Measurements from ENCODE around the gene SSPN.

Gene SSPN

DNA sequence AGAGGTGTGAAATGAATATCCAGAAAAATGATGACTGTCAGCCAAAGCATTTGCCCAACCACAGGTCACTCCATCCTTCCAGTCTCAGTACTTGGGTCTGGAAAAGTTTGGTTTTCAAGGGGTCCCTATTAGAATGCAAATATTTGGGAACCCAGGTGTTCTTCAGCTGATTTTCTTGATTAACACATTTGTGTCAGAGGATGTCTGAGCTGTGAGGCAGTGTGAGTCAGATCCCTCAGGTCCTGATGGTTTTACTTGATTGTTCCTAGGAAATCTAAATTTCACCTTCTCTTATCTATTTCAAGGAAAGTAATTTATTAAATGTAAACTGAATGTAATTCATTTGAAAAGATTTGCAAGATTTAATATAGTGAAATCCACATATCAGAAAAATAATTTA is 71.5 kb downstream of the SSPN start:
- DNase-seq (ENCODE audit: low spot score) = no peak

DNA sequence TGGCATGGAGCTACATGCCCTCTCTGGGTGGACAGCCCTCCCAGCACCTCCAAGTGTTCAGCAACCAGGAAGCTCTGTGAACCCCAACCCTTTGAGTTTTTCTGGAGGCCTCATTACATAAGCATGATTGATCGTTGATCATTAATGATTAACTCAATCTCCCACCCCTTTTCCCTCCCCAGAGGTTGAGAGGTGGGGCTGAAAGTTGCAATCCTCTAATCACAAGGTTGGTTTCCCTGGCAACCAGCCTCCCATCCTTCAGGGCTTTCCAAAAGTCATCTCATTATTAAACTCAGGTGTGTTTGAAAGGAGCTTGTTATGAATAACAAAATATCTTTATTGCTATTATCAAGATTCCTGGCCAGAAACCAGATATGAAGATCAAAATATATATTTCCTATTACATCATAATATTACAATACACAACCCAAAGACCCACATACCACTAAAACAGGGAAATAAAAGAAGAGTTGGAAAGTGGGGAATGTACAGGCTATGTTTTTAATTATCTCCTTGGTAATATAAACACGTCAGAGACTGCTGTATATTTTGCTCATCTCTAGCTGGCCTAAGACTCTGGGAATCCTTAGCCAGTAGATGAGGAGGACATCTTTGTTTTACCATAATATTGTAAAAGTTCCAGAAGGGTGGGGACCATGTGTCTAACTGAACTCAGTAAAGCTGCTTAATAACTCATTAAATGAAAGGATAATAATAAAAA is 73.6 kb downstream of the SSPN start:
- DNase-seq (ENCODE audit: low spot score) = no peak

DNA sequence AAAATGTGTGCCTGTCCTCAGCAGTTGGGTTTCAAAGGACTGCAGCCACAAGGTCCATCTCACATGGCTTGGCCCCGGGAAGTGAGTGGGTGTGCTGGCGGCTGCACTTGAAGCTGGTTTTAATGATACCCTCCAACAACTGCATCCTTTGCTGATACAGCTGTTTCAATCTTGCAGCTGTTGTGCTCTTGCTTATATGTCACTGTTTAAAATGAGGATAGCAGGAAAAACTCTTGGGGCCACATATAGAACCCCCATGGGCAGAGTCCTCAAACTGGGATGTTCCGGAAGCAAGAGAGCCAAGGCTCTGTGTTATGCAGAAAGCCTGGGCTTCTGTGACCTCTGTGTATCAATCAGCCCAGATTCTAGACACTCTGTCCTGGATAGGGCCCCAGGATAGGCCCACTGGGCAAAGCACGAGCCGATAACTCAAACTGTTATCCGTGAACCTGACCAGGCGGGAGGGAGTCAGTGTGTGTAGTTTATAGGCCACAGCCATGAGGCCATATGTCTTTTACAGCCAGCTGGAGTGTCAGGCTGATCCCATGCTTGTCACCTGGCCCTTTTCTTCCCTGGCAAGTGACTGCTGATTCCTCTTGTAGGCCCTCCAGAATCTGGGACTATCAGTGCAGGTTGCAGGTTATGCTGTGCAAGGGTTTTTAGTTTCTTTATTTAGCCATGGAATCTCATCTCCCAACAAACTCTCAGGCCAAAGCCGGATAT is 74.3 kb downstream of the SSPN start:
- no peak for DNase-seq (ENCODE audit: low spot score)

DNA sequence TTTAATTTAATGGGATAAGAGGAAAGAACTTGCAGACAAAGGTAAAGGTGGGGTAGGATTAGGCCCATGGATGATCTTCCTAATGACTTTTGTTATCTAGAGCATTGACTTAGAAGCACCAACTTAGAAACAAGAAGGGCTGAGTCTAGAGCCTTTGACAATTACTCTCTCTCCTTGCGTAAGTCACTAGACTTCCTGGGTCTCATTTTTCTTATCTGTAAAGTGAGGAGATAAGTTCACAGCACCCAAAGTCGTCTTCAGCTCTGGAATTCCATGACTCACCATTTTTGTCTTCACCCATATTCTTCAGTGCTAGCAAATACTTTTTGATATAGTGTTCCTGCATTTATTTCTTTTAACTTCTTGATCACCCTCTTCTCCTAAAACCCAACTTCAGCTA is 75.7 kb downstream of the SSPN start:
- DNase-seq (ENCODE audit: low spot score) = no peak

DNA sequence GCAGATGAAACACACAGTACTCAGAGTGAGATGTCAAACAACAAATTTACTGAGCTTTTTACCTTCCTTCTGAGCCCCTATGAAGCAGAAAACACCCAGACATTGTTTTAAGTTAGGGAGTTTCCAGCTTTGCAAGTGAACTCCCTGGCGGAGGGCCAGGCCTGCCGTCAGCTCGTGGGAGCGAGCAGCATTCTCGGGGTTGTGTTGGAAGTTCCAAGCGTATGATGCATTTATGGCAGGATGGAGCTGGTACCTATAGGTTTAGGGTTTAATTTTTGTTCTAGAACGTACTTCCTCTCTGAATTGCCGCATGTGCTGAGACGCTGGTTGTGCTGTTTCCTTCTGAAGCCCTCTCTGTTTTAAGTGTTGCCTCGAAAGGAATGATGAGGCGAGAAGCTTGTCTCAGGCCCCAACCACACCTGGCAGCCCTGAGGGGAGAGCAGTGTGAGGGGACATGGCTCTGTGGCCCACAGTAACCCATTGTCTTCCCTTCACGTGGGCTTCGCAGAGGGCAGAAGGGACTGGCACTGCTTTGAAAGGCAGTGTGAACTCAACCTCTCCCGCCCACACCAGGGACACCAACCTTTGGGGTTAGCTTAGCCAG is 76.6 kb downstream of the SSPN start:
- no peak for DNase-seq (ENCODE audit: low spot score)

DNA sequence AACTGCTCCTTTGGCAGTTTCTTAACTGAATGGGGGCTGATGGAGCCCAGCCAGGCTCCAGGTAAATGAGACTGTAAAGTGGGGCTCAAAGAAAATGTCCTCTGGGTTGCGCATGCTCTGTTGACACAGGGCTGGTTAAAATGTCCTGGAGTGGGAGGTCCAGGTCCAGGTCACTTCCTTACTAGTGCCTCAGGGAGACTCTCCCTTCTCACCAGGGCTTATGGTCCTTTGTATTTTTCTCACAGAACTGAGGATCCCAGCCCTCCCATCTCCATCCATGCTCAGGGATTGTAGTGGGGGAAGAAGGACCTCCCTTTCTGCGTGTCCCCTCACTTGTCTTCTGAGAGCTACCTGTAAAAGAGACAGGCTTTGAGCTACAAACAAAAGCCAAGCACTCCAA is 77.5 kb downstream of the SSPN start:
- DNase-seq (ENCODE audit: low spot score) = no peak

DNA sequence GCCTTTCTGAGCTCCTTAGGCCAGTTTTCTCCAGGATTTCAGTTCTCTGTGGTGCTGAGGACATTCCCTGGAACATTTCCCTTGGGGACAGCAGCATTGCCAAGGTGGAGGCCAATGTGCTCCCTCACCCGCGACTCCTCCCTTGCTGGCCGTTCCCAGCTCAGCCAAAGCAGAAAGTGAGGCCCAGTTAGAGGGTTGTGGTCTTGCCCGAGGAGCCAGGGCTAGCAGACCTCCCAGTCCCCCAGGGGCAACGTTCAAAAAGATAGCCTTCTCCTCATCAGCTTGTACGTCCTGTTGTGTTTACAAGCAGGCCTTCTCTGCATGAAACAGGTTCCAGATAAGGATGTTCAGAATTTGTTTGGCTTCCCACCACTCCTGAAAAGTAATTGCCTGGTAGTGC is 78.4 kb downstream of the SSPN start:
- DNase-seq (ENCODE audit: low spot score) = no peak

DNA sequence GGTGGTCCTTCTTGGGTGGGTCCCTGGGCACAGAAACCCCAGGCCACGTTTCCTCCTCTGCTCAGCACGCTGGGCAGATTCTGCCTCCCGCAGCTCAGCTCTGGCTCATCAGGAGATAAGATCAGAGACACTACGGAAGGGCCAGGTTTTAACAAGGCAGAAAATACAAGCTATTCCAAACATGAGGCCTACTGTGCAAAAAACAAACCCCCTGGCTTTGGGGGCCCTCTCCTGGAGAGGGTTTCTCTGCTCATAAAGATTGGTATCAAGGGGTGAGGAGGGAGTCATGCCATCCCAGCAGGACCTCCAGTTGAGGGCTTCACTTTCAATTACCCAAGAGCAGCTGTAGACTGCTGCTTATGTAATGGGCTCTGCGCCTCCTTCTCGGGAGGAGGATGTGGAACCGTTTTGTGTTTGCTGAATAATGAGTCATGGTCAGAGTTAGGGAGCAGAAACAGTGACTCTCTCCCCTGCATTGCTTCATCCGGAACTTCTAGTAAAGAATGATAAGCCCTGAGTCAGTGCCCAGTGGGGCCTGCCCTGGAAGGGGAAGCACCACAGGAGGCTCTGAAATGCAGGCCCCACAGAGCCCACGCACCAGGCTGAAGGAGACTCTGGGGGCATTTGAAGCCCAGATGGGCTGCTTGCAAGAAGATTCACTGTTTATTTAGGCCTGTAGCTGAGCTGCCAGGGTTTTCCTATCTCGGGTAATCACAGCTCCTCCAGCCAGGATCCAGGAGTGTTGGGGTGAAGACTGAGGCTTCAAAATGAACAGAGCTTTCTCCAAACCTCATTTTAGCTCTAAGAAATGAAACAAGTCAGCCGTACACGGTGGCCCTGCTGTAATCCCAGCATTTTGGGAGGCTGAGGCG is 79.3 kb downstream of the SSPN start:
- DNase-seq (ENCODE audit: low spot score) = no peak

DNA sequence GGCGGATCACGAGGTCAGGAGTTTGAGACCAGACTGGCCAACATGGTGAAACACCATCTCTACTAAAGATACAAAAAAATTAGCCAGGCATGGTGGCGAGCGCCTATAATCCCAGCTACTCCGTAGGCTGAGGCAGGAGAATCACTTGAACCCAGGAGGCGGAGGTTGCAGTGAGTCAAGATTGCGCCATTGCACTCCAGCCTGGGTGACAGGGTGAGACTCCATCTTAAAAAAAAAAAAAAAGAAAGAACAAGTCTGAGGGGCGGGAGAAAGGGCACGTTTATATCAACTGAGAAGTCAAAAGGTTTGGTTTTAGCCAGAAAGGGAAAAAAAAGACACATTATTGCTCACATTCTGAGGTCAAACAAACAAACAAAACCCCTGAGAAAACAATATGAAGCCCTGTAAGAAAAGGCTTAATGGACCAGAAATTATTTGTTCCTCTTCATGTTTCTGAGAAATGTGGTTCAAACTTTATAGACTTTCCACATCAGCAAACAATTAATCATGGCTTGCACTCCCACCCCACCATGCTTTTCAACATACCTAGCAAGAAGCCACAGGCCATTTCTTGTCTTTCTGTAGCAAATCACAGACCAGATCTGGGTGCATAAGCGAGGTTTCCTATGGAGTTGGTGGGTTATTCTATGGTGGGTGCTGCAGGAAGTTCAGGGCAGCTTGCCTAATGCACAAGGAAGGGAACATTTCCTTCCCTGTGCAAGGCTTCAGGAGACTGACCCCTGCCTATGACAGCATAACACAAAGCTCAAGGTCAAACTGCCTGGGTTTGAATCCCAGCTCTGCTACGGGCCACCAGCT is 80.1 kb downstream of the SSPN start:
- no peak for DNase-seq (ENCODE audit: low spot score)

DNA sequence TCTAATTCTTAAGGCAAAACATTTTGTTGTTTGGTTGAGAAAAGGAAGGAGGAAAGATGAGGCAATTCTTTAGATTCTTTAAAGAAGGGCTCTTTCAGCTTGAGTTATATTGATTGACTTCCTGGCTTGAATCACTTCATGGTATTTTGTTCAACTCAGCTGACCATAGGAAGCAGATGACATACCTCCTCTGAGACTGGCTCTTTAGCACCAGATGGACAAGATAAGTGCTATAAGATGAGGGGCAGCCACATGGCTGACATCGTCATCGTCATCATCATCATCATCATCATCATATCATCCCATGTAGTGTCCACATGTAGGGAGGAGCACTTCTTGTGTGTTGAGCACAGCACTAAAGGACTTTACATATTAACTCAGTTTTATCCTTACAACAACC is 81.3 kb downstream of the SSPN start:
- DNase-seq (ENCODE audit: low spot score) = no peak

DNA sequence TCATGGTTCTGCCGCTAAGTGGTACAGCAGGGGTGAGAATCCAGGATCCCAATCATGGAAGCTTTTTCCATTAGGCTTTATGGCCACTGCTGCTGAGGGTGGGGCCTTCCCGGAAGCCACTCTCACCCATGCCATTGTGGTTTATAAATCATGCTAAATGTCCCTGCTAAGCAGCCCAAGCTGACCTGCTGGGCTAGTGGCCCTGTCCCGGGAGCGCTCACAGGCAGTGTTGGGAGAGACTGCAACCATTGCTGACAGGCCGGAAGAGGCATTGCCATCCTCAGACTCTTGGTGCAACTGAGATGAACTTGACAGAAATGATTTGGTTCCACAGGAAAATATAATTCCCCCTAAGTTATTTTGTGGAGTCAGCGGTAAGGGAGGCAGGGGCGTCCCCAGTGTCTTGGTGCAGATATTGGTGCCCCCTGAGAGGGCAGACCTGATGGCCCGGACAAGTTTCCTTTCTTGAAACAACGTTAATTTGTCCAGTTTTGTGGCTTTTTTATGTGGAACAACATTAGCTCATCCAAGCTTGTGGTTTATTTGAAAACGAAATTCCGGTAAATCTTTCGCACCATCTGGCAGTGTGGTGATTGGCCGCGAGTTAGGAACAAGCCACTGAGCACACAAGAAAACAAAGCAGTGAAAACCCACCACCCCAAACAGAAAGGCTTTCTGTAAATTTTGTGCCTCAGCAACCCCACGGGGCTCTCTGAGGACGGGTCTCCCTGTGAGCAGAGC is 82.3 kb downstream of the SSPN start:
- no peak for DNase-seq (ENCODE audit: low spot score)

DNA sequence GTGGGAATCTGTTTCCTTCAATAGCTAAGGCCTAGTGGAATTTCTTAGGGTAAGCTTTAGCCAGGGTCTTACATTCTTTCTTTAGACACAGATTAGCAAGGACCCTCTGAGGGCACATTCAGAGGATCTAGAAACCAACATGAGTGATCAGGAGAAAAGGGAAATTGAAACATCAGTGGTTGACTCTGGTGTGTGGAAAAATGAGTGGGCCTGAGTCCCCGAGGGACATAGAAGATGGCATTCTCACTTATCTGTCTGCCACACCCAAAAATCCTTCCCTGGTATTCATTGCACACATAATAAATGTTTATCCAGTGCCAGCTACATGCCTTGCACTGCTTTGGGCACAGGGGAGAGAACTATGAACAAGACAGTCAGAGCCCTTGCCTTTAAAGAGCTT is 82.9 kb downstream of the SSPN start:
- DNase-seq (ENCODE audit: low spot score) = no peak

DNA sequence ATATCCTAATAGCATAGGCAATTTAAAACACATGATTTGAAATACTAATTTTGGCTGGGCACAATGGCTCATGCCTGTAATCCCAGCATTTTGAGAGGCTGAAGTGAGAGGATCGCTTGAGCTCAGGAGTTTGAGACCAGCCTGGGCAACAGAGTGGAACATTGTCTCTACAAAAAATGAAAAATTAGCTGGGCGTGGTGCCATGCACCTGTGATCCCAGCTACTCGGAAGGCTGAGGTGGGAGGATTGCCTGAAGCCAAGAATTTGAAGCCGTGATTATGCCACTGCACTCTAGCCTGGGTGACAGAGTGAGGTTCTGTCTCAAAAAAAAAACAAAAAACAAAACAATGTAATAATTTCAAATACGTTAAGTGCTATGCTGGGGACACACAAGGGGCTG is 83.3 kb downstream of the SSPN start:
- no peak for DNase-seq (ENCODE audit: low spot score)

DNA sequence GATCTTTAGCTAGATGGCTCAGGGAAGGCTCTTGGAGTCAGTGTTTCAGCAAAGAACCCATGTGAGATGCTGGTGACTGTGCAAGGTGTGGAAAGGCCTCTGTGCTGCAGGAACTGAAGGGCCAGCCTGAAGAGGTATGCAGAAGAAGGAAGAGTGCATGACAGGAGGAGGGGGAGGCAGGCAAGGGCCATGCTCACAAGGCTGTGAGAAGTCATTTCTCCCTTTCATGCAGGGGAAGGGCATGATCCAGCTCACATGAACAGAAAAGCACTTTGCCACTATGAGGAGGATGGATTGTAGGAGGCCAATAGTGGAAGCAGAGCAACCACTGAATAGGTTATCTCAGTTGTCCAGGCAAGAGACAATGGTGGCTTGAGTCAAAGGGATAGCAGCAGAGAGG is 83.7 kb downstream of the SSPN start:
- no peak for DNase-seq (ENCODE audit: low spot score)

DNA sequence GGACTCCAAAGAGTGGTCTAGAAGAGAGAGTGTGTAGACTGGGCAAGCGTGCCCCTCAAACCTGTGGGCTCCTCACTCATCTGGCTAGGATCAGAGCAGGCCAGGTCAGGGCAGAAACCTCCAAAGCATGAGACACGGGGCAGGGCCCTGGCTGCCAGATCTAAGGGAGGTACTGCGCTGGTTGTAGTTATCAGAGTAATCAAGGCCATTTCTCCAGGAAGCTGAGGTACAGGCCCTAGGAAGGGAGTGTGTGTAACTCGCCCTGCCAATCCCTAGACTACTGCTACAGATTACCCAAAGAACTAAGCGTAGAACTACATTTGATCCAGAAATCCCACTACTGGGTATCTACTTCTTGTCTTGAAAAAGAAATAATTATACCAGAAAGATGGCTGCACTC is 84.5 kb downstream of the SSPN start:
- no peak for DNase-seq (ENCODE audit: low spot score)

DNA sequence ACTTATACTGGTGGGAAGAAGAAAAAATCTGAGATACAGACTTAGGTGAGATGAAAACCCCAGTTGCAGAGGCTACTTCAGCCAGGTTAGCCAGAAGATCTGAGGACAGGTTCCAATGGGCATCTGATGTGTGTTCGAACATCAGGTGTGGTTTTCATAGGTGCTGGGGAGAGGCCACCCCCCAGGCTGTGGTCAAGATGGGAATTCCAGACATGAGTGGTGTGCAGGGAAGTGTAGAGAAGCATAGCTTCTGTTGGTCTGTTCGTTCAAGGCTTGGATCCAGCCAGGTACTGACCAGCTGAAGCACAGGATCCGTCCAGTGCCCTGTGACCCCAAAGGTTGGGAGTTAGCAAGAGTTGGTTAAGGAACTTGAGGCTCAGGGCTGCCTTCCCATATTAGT is 85.5 kb downstream of the SSPN start:
- DNase-seq (ENCODE audit: low spot score) = no peak

DNA sequence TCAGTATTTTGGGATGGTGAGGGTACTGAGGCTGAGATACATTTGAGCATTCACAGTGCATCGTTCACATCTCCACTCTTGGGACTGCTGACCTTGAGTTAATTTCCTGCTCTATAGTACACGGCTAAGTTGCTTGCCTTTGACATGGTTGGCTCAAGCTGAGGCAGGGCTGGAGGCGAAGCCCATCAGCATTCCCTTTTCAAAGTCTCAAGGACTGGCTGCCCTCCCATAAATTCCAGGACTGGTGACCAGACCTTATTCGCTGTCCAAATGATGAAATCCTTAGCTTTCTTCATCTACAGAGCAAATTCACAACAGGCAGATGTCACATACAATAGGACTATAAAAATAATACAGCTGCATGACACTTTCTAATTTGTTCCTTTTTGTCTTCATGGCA is 85.9 kb downstream of the SSPN start:
- DNase-seq (ENCODE audit: low spot score) = no peak

DNA sequence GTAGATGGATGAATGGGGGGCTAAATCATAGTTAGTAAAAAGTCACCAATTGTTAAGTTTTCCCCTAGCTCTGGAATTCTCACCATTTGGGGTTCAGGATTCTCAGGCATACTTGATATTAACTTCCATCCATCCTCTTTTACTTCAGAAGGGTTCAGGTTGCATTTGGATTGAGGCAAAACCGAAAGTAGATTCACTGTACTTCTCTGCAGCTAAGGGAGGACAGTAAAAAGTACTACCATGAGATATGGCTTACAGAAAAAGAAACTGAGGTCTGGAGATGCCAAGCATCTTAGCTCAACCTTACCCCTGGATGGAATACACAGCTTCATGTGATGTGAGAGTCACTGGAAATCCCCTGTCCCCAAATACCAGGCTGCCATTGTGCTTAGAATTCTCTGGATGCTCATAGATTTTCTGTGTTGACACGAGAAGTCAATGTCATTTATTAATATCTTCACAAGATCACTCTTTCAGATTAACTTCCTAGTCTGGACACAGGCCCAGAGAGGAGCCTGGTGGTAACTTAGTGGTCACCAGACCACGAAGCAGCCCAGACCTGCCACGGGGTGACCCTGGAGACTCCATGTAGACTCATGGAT is 87.1 kb downstream of the SSPN start:
- no peak for DNase-seq (ENCODE audit: low spot score)

DNA sequence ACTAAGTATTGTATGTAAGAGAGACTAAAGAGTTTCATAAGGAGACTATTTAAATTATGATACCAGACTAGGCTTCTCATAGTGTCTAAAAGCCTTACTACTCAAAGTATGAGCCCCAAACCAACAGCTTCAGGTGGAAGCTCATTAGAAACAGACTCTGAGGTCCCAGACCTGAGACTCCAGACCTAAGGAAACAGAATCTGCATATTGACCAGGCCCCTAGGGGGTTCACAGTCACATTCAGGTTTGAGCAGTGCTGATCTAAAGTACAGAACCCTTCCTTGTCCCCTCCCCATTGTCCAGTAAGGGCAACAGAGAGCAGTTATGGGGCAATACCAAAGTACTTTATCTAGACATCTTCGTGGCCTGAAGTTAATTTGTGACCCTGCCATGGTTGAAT is 87.7 kb downstream of the SSPN start:
- no peak for DNase-seq (ENCODE audit: low spot score)

DNA sequence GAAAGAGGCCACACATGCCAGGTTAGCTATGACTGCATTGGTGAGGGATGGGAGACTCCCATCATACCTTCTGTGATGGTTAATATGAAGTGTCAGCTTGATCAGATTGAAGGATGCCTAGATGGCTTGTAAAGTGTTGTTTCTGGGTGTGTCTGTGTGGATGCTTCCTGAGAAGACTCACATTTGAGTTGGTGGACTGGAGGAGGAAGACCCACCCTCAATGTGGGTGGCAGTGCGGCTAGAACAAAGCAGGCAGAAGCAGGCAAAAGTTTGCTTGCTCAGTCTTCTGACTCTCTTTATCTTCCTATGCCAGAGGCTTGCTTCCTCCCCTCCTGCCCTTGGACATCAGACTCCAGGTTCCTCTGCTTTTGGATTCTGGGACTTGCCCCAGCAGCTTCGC is 88.2 kb downstream of the SSPN start:
- DNase-seq (ENCODE audit: low spot score) = no peak

DNA sequence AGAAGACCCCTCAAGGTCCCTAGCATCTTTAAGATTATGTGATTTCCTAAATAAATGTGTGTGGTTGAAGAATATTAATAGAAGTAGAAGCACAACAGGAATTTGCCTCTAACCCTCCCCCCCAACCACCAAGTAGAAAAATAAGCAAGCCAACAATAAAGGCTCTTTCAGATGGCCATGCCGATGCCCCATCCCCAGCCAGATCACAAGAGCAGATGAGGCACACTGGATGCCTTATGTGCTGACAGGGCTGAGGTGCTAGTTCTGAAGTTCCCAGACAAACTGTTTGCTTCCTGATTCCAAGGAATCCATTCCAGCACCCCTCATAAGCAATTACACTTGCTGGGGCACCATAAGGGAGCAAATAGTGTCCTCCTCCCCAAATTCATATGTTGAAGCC is 90.0 kb downstream of the SSPN start:
- no peak for DNase-seq (ENCODE audit: low spot score)

Measured in D341Med (cell line).